CD4-positive, alpha-beta T cell treated with Interleukin-4 for 1 hour (primary cell): ENCODE results near the gene SDC1.
"Not testable (repeated sequence)": the region's sequence is repeated elsewhere in the genome, so short reads cannot be mapped to it uniquely, and the experiment has no call there.

Experiments used
- DNase-seq, 2 donors: peaks; one replicate each; pipeline ENCODE4 v3.0.0-alpha.2; 2020 to 2022

Gene SDC1

DNA sequence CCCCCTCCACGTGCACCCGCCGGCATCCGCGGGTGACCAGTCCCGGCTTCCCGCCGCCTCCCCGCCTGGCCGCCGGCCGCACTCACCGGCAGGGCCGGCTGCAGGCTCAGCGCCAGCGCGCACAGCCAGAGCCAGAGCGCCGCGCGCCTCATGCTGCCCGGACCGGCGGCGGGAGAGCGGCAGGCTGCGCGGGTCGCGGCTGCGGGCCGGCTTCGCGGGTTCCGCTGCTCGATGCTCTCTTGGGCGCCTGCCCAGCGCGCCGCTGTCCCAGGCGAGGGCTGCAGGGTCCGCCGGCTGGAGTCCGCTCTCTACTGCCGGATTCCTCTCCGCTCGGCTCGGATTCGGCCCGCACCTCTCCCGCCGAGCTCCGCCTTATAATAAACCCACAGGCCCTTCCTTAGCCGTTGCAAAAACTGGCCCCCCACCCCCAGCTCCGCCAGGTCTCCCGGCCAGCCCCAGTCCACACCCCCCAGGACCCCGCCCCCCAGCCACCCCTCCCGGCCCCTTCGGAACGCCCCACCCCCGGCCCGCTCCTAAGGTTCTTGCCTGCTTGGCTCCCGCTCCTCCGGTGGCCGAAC lies at the start of gene SDC1:
Gene SDC1, minus strand, starts transcription at position 415 of the 578 bp plus-strand sequence. Its CDS starts 263 bp downstream, at position 152.
- no peak for DNase-seq

- no peak for DNase-seq
Measured at GRCh38 chr2:20273042-20273441, 48.1 kb upstream of the SDC1 start.

DNA sequence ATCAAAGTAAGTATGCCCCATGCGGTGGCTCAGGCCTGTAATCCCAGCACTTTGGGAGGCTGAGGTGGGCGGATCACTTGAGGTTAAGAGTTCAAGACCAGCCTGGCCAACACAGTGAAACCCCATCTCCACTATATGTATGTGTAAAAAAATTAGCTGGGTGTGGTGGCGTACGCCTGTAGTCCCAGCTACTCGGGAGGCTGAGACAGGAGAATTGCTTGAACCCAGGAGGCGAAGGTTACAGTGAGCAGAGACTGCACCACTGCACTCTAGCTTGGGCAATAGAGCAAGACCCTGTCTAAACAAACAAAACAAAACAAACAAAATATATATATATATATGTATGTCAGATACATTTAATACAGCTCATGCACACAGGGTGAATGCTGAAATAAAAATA lies 43.4 kb upstream of the SDC1 start:
- DNase-seq = not testable (repeated sequence)

GRCh38 chr2:20267529-20267928 lies 42.6 kb upstream of the SDC1 start:
- no peak for DNase-seq

GRCh38 chr2:20264629-20265028 lies 39.7 kb upstream of the SDC1 start:
- DNase-seq = no peak

- no peak for DNase-seq
Measured at GRCh38 chr2:20257411-20257810, 32.5 kb upstream of the SDC1 start.

GRCh38 chr2:20254731-20255130 lies 29.8 kb upstream of the SDC1 start:
- no peak for DNase-seq

- no peak for DNase-seq
Measured at GRCh38 chr2:20250436-20250835, 25.5 kb upstream of the SDC1 start.

DNA sequence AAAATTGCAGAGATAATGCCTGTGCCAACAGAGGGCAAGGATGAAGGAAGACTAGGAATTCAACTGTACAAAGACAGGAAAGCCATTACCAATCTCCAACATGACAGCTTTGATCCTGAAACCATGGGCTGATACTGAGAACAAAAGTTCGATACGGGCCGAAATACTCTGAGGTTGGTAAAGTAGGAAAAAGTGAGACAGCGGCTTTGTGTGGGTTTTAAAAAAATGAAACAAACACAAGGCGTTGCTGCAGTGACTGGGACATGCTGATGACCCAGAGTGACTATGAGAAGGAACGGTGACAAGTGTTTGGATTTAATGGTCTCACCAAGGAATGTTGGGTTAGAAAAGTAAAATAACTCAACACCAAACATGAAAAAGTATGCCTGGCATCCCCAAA lies 24.2 kb upstream of the SDC1 start:
- no peak for DNase-seq

DNA sequence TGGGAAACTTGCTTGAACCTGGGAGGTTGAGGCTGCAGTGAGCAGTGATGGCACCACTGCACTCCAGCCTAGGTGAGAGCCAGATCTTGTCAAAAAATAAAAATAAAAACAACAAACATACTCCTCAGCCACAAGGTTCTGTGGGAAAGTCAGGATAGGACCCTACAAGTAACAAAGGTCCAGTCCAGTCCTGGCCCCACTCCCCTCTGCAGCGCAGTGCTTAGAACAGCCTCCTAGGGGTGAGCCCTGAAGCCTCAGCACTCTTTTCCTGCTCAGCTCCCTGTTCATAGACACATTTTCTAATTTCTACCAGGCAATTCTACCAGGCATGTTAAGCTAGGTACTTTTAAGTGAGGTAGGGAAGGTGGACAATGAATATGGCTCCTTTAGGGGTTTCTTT lies 22.2 kb upstream of the SDC1 start:
- no peak for DNase-seq

GRCh38 chr2:20243637-20244036 lies 18.7 kb upstream of the SDC1 start:
- not testable (repeated sequence) for DNase-seq

GRCh38 chr2:20242727-20243377 lies 17.9 kb upstream of the SDC1 start:
- DNase-seq = no peak

GRCh38 chr2:20241973-20242726 lies 17.2 kb upstream of the SDC1 start:
- DNase-seq = peak in 1 of 2 donors; percentile 15

DNA sequence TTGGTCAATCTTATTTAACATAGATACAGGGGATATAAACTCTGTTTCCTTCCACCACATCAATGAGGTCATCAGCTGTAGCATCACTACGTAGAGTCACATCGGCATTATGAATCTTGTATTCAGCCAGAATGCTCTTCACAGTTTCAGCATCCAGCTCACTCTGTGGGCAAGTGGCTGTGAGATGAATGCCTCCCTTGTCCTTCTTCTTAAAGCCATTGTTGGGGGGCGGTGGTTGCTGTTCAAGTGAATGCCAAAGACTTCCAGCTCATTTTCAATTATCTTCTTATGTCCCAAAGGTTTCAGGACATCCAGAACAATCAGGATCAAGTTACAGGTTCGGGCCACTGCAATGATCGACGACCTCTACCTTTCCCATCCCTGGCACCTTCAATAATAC lies 15.4 kb upstream of the SDC1 start:
- DNase-seq = not testable (repeated sequence)

GRCh38 chr2:20236496-20236895 lies 11.6 kb upstream of the SDC1 start:
- DNase-seq = no peak

- no peak for DNase-seq
Measured at GRCh38 chr2:20235655-20236305, 10.8 kb upstream of the SDC1 start.

- DNase-seq = not testable (repeated sequence)
Measured at GRCh38 chr2:20234597-20234996, 9.7 kb upstream of the SDC1 start.

DNA sequence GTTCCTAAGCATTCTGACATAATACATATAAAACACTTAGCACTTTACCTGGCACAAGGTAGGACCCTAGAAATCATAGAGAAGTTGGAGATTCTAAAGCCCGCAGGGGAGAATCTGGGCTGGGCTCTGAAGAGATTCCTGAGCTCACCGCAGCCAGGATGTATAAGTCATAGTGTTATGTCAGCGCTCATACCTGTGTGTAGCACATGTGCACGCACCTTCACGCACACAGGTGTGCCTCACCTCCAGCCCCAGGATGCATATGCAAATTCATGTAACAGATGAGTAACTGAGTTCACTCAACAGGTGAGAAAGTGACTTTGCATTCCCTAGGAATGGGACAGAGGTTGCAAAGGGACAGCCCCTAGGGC lies 7.9 kb upstream of the SDC1 start:
- DNase-seq = no peak

- DNase-seq = no peak
Measured at GRCh38 chr2:20231598-20232026, 6.7 kb upstream of the SDC1 start.

- no peak for DNase-seq
Measured at GRCh38 chr2:20231159-20231558, 6.2 kb upstream of the SDC1 start.

- DNase-seq = no peak
Measured at GRCh38 chr2:20230114-20230425, 5.1 kb upstream of the SDC1 start.

DNA sequence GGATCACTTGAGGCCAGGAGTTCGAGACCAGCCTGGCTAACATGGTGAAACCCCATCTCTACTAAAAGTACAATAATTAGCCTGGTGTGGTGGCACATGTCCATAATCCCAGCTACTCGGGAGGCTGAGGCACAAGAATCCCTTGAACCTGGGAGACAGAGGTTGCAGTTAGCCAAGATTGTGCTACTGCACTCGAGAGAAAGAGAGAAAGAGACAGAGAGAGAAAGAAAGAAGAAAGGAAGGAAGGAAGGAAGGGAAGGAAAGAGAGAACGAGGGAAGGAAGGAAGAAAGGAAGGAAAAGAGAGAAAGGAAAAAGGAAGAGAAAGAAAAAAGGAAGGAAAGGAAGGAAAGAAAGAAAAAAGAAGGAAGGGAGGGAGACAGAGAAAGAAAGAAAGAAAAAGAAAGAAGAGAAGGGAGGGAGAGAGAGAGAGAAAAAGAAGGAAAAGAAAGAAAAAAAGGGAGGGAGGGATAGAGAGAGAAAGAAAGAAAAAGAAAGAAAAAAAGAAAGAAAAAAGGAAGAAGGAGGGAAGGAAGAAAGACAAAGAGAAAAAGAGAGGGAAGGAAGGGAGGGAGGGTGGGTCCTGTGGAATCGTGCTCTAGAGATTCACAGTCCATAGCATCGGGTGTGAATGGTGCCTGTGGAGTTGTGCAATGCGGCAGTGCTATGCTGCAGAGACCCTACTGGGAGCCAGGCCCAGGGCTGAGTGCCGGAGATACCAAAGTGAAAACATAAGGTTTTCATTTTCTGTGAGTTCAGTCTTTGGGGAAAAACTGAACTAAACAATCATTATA lies 4.6 kb upstream of the SDC1 start:
- DNase-seq = no peak

DNA sequence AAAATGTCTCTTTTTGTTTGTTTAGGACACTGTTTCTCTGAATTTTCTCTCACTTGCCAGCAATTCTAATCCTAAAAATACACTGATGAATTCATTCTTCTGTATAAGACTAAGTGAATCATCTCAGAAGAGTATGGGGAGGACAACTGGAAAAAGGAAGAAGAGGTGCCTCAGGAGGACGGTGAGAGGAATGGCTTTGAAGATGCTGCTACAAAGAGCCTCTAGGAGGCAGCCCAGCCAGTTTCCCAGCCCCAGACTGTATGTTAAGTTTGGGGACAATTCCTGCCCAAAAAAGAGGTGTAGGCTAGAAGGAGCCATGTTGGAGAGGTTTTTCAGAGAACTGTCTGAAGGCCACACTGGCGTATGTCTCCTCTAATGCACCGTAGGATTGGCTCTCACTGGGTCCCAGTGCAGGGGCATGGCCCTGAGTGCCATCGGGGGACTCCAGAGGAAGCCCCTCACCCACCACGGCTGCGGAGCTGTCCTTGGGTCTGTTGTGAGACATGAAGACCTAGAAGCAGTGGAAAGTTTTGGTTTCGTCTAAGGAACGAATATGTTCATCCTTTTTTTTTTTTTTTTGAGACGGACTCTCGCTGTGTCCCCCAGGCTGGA lies 3.1 kb upstream of the SDC1 start:
- DNase-seq = no peak
